ENCODE results near the gene KCNC4. TPM values are rescaled to one million over a fixed set of nuclear protein-coding genes. Genes with fewer than 3 reads are reported as not detected.

The KCNC4 gene
- total RNA-seq, 6 donors from 2014 or later, result 2.5 to 11.9 (median 4.4) TPM

GRCh38 chr1:110205156-110205555 is 5.0 kb upstream of the KCNC4 start:
- no peak for DNase-seq
- TF ChIP-seq POLR2A (IDR thresholded peaks at IDR 0.05) (no peak), EP300 (IDR thresholded peaks at IDR 0.05) (no peak), POLR2AphosphoS5 (IDR thresholded peaks at IDR 0.05) (no peak)
- TF ChIP-seq, protein P1, sequence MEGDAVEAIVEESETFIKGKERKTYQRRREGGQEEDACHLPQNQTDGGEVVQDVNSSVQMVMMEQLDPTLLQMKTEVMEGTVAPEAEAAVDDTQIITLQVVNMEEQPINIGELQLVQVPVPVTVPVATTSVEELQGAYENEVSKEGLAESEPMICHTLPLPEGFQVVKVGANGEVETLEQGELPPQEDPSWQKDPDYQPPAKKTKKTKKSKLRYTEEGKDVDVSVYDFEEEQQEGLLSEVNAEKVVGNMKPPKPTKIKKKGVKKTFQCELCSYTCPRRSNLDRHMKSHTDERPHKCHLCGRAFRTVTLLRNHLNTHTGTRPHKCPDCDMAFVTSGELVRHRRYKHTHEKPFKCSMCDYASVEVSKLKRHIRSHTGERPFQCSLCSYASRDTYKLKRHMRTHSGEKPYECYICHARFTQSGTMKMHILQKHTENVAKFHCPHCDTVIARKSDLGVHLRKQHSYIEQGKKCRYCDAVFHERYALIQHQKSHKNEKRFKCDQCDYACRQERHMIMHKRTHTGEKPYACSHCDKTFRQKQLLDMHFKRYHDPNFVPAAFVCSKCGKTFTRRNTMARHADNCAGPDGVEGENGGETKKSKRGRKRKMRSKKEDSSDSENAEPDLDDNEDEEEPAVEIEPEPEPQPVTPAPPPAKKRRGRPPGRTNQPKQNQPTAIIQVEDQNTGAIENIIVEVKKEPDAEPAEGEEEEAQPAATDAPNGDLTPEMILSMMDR (IDR thresholded peaks at IDR 0.05), result no peak
- Histone ChIP-seq H3K27me3 (no peaks in the 10 kb centered on the region), H3K27ac (no peak overlapping the region), H3K4me1 (peaks cover 13 to 21% (median 15%) of the 10 kb centered on the region in 4 donors), H3K9me3 (no peaks in the 10 kb centered on the region), H3K4me3 (no peak overlapping the region), H3K36me3 (no peaks in the 10 kb centered on the region)
- WGBS, 2 donors, result 83 to 85% methylated on average over 4 of the region's 4 CpGs
- ATAC-seq (ENCODE audit: low FRiP score in 2 of 2), result no peak

- ATAC-seq (ENCODE audit: low FRiP score in 2 of 2) (no peak), DNase-seq (no peak)
- no peak overlapping the region for H3K4me3 ChIP-seq
- peaks cover 13 to 24% (median 16%) of the 10 kb centered on the region in 4 donors for H3K4me1 ChIP-seq
- H3K9me3 ChIP-seq, result no peaks in the 10 kb centered on the region
- WGBS, 2 donors, result 81 to 86% methylated on average over 6 of the region's 6 CpGs
- H3K27ac ChIP-seq, result no peak overlapping the region
- H3K27me3 ChIP-seq, result no peaks in the 10 kb centered on the region
- H3K36me3 ChIP-seq, result no peaks in the 10 kb centered on the region
- no peak for TF ChIP-seq POLR2AphosphoS5 (IDR thresholded peaks at IDR 0.05)
- TF ChIP-seq, protein P1 (IDR thresholded peaks at IDR 0.05), result no peak
- TF ChIP-seq POLR2A (IDR thresholded peaks at IDR 0.05), result no peak
- TF ChIP-seq EP300 (IDR thresholded peaks at IDR 0.05), result no peak
Measured at GRCh38 chr1:110205591-110206155, 4.4 kb upstream of the KCNC4 start.

GRCh38 chr1:110206261-110206920 is 3.7 kb upstream of the KCNC4 start:
- DNase-seq, result no peak
- peaks cover 18 to 32% (median 23%) of the 10 kb centered on the region in 4 donors for H3K4me1 ChIP-seq
- peaks cover 0 to 4% (median 0%) of the 10 kb centered on the region in 4 donors for H3K27me3 ChIP-seq
- H3K9me3 ChIP-seq, result no peaks in the 10 kb centered on the region
- TF ChIP-seq, protein P1 (IDR thresholded peaks at IDR 0.05), result no peak
- TF ChIP-seq EP300 (IDR thresholded peaks at IDR 0.05) (no peak), POLR2AphosphoS5 (IDR thresholded peaks at IDR 0.05) (no peak), POLR2A (IDR thresholded peaks at IDR 0.05) (no peak)
- H3K36me3 ChIP-seq, result no peaks in the 10 kb centered on the region
- no peak overlapping the region for H3K27ac ChIP-seq
- no peak for ATAC-seq (ENCODE audit: low FRiP score in 2 of 2)
- no peak overlapping the region for H3K4me3 ChIP-seq
- 87 to 91% methylated on average over 7 to 11 of the region's 11 CpGs for WGBS, 2 donors

- H3K27me3 ChIP-seq, result peaks cover 0 to 10% (median 3%) of the 10 kb centered on the region in 4 donors
- H3K9me3 ChIP-seq, result no peaks in the 10 kb centered on the region
- DNase-seq, result peak in 1 of 2 donors; percentile 61
- WGBS, 2 donors, result 29 to 50% methylated on average over 3 to 5 of the region's 5 CpGs
- ATAC-seq (ENCODE audit: low FRiP score in 2 of 2), result peak; percentile 49 to 59
- H3K27ac ChIP-seq, result no peak overlapping the region
- TF ChIP-seq EP300 (IDR thresholded peaks at IDR 0.05) (no peak), POLR2AphosphoS5 (IDR thresholded peaks at IDR 0.05) (no peak), POLR2A (IDR thresholded peaks at IDR 0.05) (no peak)
- TF ChIP-seq, protein P1 (IDR thresholded peaks at IDR 0.05), result peak; percentile 74 to 86 (median 80)
- peaks cover 30 to 44% (median 34%) of the 10 kb centered on the region in 4 donors for H3K4me1 ChIP-seq
- no peak overlapping the region for H3K4me3 ChIP-seq
- H3K36me3 ChIP-seq, result no peaks in the 10 kb centered on the region
Measured at GRCh38 chr1:110207831-110208230, 2.3 kb upstream of the KCNC4 start.
